Heart left ventricle (tissue), 16 donors: ENCODE results near the gene KHDC4. TPM values are rescaled to one million over a fixed set of nuclear protein-coding genes. Genes with fewer than 3 reads are reported as not detected.

Experiments used
- ATAC-seq, 4 donors: fragments of 200-7000 bp; cut with Tn5 transposase; one replicate each; pipeline ENCODE4 v1.9.1; 2020 to 2022; ENCODE audit warnings: moderate library complexity in 4 of 4, mild to moderate bottlenecking in 3 of 4, moderate number of reproducible peaks in 1 of 4
- DNase-seq, 5 donors: peaks; one replicate each; pipeline ENCODE4 v3.0.0-alpha.2; 2020
- H3K27ac ChIP-seq, 12 donors: fragments of 200-600 bp; sonication (generic) in 4 of 12; one replicate each; pipeline versions ENCODE4 v1.5.0 to v1.8.0; 2016 to 2022; ENCODE audit warnings: mild to moderate bottlenecking in 2 of 12
- H3K27me3 ChIP-seq, 9 donors: fragments of 200-600 bp; sonication (generic) in 2 of 9; one replicate each; pipeline versions ENCODE4 v1.5.1 to v1.8.0; 2016 to 2022; ENCODE audit warnings: mild to moderate bottlenecking in 3 of 9
- H3K36me3 ChIP-seq, 9 donors: fragments of 200-600 bp; sonication (generic) in 2 of 9; one replicate each; pipeline versions ENCODE4 v1.5.0 to v1.8.0; 2018 to 2022; ENCODE audit warnings: mild to moderate bottlenecking in 2 of 9
- H3K4me1 ChIP-seq, 12 donors: fragments of 200-600 bp; sonication (generic) in 4 of 12; one replicate each; pipeline versions ENCODE4 v1.5.0 to v1.8.0; 2016 to 2022; ENCODE audit warnings: mild to moderate bottlenecking in 3 of 12
- H3K4me3 ChIP-seq, 12 donors: fragments of 200-600 bp; sonication (generic) in 4 of 12; one replicate each; pipeline versions ENCODE4 v1.5.0 to v1.8.0; 2017 to 2022; ENCODE audit warnings: mild to moderate bottlenecking in 9 of 12, moderate library complexity in 4 of 12
- H3K9me3 ChIP-seq, 12 donors: fragments of 200-600 bp; sonication (generic) in 4 of 12; one replicate each; pipeline versions ENCODE4 v1.5.0 to v1.8.0; 2016 to 2022; ENCODE audit warnings: mild to moderate bottlenecking in 1 of 12
- POLR2A ChIP-seq, 2 donors: fragments of 450-650 bp; IDR thresholded peaks; one replicate each; pipeline ENCODE4 v1.6.1; 2017; ENCODE audit warnings: antibody characterized with exemption in 2 of 2, mild to moderate bottlenecking in 2 of 2, moderate library complexity in 2 of 2
- whole genome bisulfite sequencing, 4 donors: extraction: QIAGEN DNeasy Blood & Tissue Kit in 2 of 4; methylation state at CpG; one replicate each; pipeline versions ENCODE4 v1.1.5 to v1.1.7; 2013 to 2018; 5-methylcytosine and 5-hydroxymethylcytosine counted together
- intact Hi-C, 10 donors: fragments of 100-400 bp; cut with DNase I; formaldehyde crosslinking; loops; one replicate each; pipeline versions ENCODE4 v1.11.1 to v1.14.2; 2022
- polyA plus RNA-seq, 2 donors: library from polyadenylated mRNA; stranded (reverse); fragments of 200-250 nt; gene quantifications; one replicate each; pipeline ENCODE4 v1.2.3, GENCODE V29; 2013
- total RNA-seq, 9 donors: library from RNA; depleted of rRNA in 2 of 9; stranded (reverse); fragments of >200 nt in 2 of 9; fragmentation: NEBNext Ultra II Directional in 3 of 9; extraction: Animal tissue kit (Norgen Biotek cat#: 25700) in 3 of 9; gene quantifications; one replicate each; pipeline versions ENCODE4 v1.1.0 to v1.2.4, GENCODE V29; 2016 to 2023
- TF ChIP-seq, protein P1 (sequence below), 12 donors: fragments of 200-600 bp; sonication (generic) in 4 of 12; IDR thresholded peaks; one replicate each; pipeline versions ENCODE4 v1.5.0 to v1.8.0; 2018 to 2022; ENCODE audit warnings: antibody characterized with exemption in 12 of 12, mild to moderate bottlenecking in 5 of 12
- donor health status: ischemic (EF 13 %, LVEDD 7.1; RV severe dilation, severe dysfunction).
- donor health status: healthy with polysubstance abuse.
- donor health status: DM: no; HTN: yes; CAD: no.
- donor health status: DM: no; HTN: no; CAD: no.
- donor health status: ischemic (EF 25% LVEDD 6.9; RV normal size, moderate dysfunction).
- donor health status: ischemic (EF 25% LVEDD 5.7; RV mildly dilated, moderate dysfunction).
- donor health status: healthy.
- donor health status: DM: yes; HTN: yes; CAD: no.
- donor health status: ischemic (EF 35%, LVEDD 5.7; RV mildly dilated, moderate dysfunction).
- donor health status: nonischemic (EF 11% LVEDD 7.7; RV severe dilation, severe dysfunction).
- donor health status: DM: yes; HTN: yes; CAD: no.
- donor health status: PGD.
- donor health status: ischemic (EF 29% LVEDD 5.4; RV normal size, mild dysfunction).
- donor health status: nonischemic (EF 23%, LVEDD 6.1; RV moderate dilation, normal function).

Gene KHDC4
- total and polyA plus RNA-seq, 11 donors: 16.9 to 28.0 (median 21.8) TPM

DNA sequence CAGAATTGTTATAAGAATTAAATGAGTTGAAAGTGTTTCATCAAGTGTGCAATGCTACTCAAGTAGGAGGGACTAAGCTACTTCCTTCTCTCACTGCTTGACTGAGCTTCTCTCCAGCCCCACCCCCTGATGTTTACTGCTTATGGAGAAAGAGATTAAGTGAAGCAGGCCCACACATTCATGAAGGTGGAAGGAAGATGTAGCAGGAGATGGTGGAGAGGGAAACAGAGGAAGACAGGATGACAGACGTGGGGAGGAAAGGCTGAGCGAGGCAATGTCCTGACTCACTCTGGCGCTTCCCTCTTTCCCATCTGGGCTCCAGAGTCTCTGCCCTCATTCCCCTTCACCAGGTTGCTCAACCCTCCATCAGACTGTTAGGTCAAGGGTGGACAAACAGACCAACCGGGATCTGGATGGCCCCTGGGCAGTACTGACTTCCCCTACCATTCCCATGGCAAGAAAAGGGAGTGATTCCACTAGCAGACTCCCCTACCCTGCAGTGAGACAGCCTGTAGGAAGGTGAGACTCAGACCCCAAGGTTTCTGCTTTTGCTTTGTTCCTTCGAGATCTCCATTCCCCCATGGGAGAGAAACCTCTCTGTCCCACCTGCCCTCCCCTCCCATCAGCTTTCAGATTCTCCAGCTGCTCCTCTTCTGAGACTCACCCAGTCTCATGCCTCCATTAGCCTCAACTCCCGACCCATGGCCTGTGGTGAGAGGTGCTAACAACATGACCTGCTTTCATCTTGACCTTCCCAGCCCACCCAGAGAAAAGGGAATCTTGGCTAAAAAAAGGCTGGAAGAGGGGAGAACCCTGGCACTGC is 47.3 kb upstream of the KHDC4 start:
- Histone ChIP-seq H3K4me1 (peaks cover 15 to 69% (median 52%) of the 10 kb centered on the region in 12 donors), H3K4me3 (peak overlapping the region in 10 of 12 donors; percentile 16 to 95 (median 52)), H3K9me3 (no peaks in the 10 kb centered on the region), H3K27me3 (no peaks in the 10 kb centered on the region), H3K27ac (peak overlapping the region; percentile 91 to 100 (median 98)), H3K36me3 (no peaks in the 10 kb centered on the region)
- WGBS, 4 donors: 50 to 63% (median 60%) methylated on average over 6 of the region's 6 CpGs
- ATAC-seq (no peak), DNase-seq (peak in 2 of 5 donors; percentile 31)
- intact Hi-C loops: loop anchor here in 2 of 10 donors (2.0 to 10.0 kb wide), 2 partner anchors 43 to 127 kb away; partner anchors contain the start of genes GON4L (in 1 of the 2) and SYT11 (in 1 of the 2)
- TF ChIP-seq, protein P1, sequence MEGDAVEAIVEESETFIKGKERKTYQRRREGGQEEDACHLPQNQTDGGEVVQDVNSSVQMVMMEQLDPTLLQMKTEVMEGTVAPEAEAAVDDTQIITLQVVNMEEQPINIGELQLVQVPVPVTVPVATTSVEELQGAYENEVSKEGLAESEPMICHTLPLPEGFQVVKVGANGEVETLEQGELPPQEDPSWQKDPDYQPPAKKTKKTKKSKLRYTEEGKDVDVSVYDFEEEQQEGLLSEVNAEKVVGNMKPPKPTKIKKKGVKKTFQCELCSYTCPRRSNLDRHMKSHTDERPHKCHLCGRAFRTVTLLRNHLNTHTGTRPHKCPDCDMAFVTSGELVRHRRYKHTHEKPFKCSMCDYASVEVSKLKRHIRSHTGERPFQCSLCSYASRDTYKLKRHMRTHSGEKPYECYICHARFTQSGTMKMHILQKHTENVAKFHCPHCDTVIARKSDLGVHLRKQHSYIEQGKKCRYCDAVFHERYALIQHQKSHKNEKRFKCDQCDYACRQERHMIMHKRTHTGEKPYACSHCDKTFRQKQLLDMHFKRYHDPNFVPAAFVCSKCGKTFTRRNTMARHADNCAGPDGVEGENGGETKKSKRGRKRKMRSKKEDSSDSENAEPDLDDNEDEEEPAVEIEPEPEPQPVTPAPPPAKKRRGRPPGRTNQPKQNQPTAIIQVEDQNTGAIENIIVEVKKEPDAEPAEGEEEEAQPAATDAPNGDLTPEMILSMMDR (IDR thresholded peaks at IDR 0.05): no peak
- no peak for TF ChIP-seq POLR2A (IDR thresholded peaks at IDR 0.05)

DNA sequence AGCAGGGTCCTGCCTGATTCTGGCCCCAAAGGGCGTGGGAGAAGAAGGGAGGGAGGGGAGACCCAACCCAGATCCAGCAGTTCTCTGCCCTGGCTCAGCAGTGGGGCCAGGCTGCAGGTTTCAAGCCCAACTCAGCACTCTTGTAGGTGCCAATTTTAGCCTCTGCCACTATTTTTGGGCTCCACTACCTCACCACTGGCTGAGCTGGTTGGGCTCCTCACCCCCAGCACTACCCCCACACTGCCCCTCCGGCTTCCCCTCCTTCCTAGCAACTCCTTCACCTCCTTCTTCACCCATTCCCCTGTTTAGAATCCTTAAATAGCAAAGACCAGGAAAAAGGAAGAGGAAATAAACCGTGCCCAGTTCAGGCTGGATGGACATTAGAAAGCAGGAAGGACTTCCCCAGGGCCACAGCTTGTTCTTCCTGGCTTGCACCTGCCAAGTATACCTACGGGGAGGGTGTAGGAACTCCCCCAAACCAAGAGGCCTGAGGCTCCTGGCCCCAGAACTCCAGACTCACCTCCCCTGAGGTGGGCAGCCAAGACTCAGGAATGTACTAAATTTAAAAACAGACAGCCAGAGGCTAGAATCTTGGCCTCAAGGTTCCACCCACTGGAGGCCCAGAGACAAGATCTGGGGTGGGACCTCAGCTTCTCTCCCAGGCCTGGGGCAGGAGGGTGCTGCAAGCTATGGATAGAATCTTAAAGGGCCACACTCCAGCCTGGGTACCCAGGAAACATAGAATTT is 45.6 kb upstream of the KHDC4 start:
- H3K36me3 ChIP-seq: no peaks in the 10 kb centered on the region

GRCh38 chr1:155978973-155979429 is 44.8 kb upstream of the KHDC4 start:
- H3K36me3 ChIP-seq: peaks cover 0 to 5% (median 0%) of the 10 kb centered on the region in 9 donors
- WGBS, 4 donors: 0 to 2% (median 1%) methylated on average over 8 of the region's 8 CpGs
- ATAC-seq: peak; percentile 16 to 33 (median 30)
- DNase-seq: peak in 3 of 5 donors; percentile 47 to 56 (median 49)
- no peaks in the 10 kb centered on the region for H3K27me3 ChIP-seq
- H3K4me1 ChIP-seq: peaks cover 23 to 93% (median 66%) of the 10 kb centered on the region in 12 donors
- peak overlapping the region; percentile 91 to 100 (median 98) for H3K27ac ChIP-seq
- intact Hi-C loops: loop anchor here in 5 of 10 donors (1.0 to 5.0 kb wide), 4 partner anchors 13 to 44 kb away; partner anchors contain the start of genes RXFP4 (in 4 of the 5) and KHDC4 (in 1 of the 5)
- peak overlapping the region; percentile 65 to 97 (median 86) for H3K4me3 ChIP-seq
- no peaks in the 10 kb centered on the region for H3K9me3 ChIP-seq
- TF ChIP-seq, protein P1 (IDR thresholded peaks at IDR 0.05): no peak
- no peak for TF ChIP-seq POLR2A (IDR thresholded peaks at IDR 0.05)

More for the DNA sequence above, 45.6 kb upstream of the KHDC4 start:
- 0 to 6% (median 1%) methylated on average over 4 of the region's 4 CpGs for WGBS, 4 donors
- Histone ChIP-seq H3K27me3 (no peaks in the 10 kb centered on the region), H3K9me3 (no peaks in the 10 kb centered on the region), H3K4me3 (peak overlapping the region; percentile 65 to 97 (median 86)), H3K27ac (peak overlapping the region; percentile 91 to 100 (median 98)), H3K4me1 (peaks cover 17 to 86% (median 65%) of the 10 kb centered on the region in 12 donors)
- intact Hi-C loops: loop anchor here in 7 of 10 donors (1.0 to 10.0 kb wide), 5 partner anchors 17 to 125 kb away; partner anchors contain the start of genes RXFP4 (in 4 of the 7), GON4L (in 1 of the 7), KHDC4 (in 1 of the 7) and SYT11 (in 1 of the 7)
- DNase-seq (peak in 4 of 5 donors; percentile 75 to 83 (median 80)), ATAC-seq (peak; percentile 64 to 84 (median 73))
- peak; percentile 79 to 91 for TF ChIP-seq POLR2A (IDR thresholded peaks at IDR 0.05)
- TF ChIP-seq, protein P1 (IDR thresholded peaks at IDR 0.05): no peak
